WTC11 (cell line): ENCODE measurements around the gene ZFPM1. TPM values are rescaled to one million over a fixed set of nuclear protein-coding genes. Genes with fewer than 3 reads are reported as not detected.

Source experiments
- ATAC-seq: fragments of 200-7000 bp; cut with Tn5 transposase; 2 replicates; pipeline ENCODE4 v1.10.0; 2021; ENCODE audit warnings: mild to moderate bottlenecking, moderate library complexity
- CTCF ChIA-PET: fragments of 300-600 bp; sonication (Branson Sonifier 250); formaldehyde crosslinking; loops from one replicate; lab custom pipeline; 2021; ENCODE audit warnings: antibody characterized with exemption; lab: Charles Lee
- POLR2A ChIA-PET: fragments of 350-600 bp; sonication (Branson Sonifier 250); formaldehyde crosslinking; loops from one replicate; lab custom pipeline; 2021; ENCODE audit warnings: antibody characterized with exemption; lab: Charles Lee
- DNase-seq: peaks from one replicate; pipeline ENCODE4 v3.0.0; 2021; ENCODE audit warnings: low spot score
- H3K27ac Mint-ChIP-seq: 2 replicates; pipeline ENCODE4 v1.8.0; 2021; ENCODE audit warnings: mixed read lengths
- H3K27me3 Mint-ChIP-seq: 2 replicates; pipeline ENCODE4 v1.8.0; 2021; ENCODE audit warnings: low read depth, mild to moderate bottlenecking, moderate library complexity, mixed read lengths
- H3K36me3 Mint-ChIP-seq: 2 replicates; pipeline ENCODE4 v1.8.0; 2021; ENCODE audit warnings: mixed read lengths
- H3K4me1 Mint-ChIP-seq: 2 replicates; pipeline ENCODE4 v1.8.0; 2022; ENCODE audit warnings: mixed read lengths
- H3K4me3 Mint-ChIP-seq: 2 replicates; pipeline ENCODE4 v1.8.0; 2021; ENCODE audit warnings: mild to moderate bottlenecking, moderate library complexity, mixed read lengths
- H3K9me3 Mint-ChIP-seq: 2 replicates; pipeline ENCODE4 v1.8.0; 2021; ENCODE audit warnings: mixed read lengths
- ARID4B ChIP-seq: sonication (generic); formaldehyde crosslinking; IDR thresholded peaks from 2 replicates; pipeline ENCODE4 v1.8.0; 2023; ENCODE audit warnings: missing genetic modification reagents, mild to moderate bottlenecking, borderline replicate concordance
- ATF1 ChIP-seq: sonication (generic); formaldehyde crosslinking; IDR thresholded peaks from 2 replicates; pipeline ENCODE4 v1.8.1; 2023; ENCODE audit warnings: mild to moderate bottlenecking, moderate library complexity, missing genetic modification reagents
- CBFB ChIP-seq: sonication (generic); formaldehyde crosslinking; IDR thresholded peaks from 2 replicates; pipeline ENCODE4 v1.8.1; 2022; ENCODE audit warnings: mild to moderate bottlenecking, low read depth, missing genetic modification reagents
- CREM ChIP-seq: sonication (generic); formaldehyde crosslinking; IDR thresholded peaks from 2 replicates; pipeline ENCODE4 v1.8.1; 2022; ENCODE audit warnings: mild to moderate bottlenecking, missing genetic modification reagents, moderate library complexity
- CTCF ChIP-seq: fragments of 200-600 bp; IDR thresholded peaks from 2 replicates; pipeline ENCODE4 v1.8.0; 2022; ENCODE audit warnings: antibody characterized with exemption
- ELF4 ChIP-seq: sonication (generic); formaldehyde crosslinking; IDR thresholded peaks from 2 replicates; pipeline ENCODE4 v1.8.1; 2022; ENCODE audit warnings: low read depth, mild to moderate bottlenecking, moderate library complexity, missing genetic modification reagents
- HMGA2 ChIP-seq: fragments of 250-450 bp; sonication (Bioruptor Pico); IDR thresholded peaks from 2 replicates; pipeline ENCODE4 v1.4.0; 2021; ENCODE audit warnings: mild to moderate bottlenecking, moderate library complexity
- JAZF1 ChIP-seq: fragments of 250-450 bp; sonication (Bioruptor Pico); IDR thresholded peaks from 2 replicates; pipeline ENCODE4 v1.9.0; 2021; ENCODE audit warnings: moderate library complexity, mild to moderate bottlenecking, inconsistent platforms
- MAX ChIP-seq: sonication (generic); formaldehyde crosslinking; IDR thresholded peaks from 2 replicates; pipeline ENCODE4 v1.8.0; 2022; ENCODE audit warnings: mild to moderate bottlenecking, missing genetic modification reagents
- NFYB ChIP-seq: sonication (generic); formaldehyde crosslinking; conservative IDR thresholded peaks from 2 replicates; pipeline ENCODE4 v1.8.0; 2022; ENCODE audit warnings: low read depth, missing genetic modification reagents
- STAT6 ChIP-seq: sonication (generic); formaldehyde crosslinking; conservative IDR thresholded peaks from 2 replicates; pipeline ENCODE4 v1.8.1; 2023; ENCODE audit warnings: mild to moderate bottlenecking, low read depth, missing genetic modification reagents, moderate library complexity
- TEAD1 ChIP-seq: sonication (generic); formaldehyde crosslinking; IDR thresholded peaks from 2 replicates; pipeline ENCODE4 v1.8.0; 2022; ENCODE audit warnings: mild to moderate bottlenecking, missing genetic modification reagents
- ZBTB43 ChIP-seq: sonication (generic); formaldehyde crosslinking; IDR thresholded peaks from 2 replicates; pipeline ENCODE4 v1.8.1; 2023; ENCODE audit warnings: mild to moderate bottlenecking, missing genetic modification reagents
- ZNF138 ChIP-seq: sonication (generic); formaldehyde crosslinking; conservative IDR thresholded peaks from 2 replicates; pipeline ENCODE4 v1.8.1; 2022; ENCODE audit warnings: mild to moderate bottlenecking, moderate library complexity, missing genetic modification reagents
- ZNF219 ChIP-seq: sonication (generic); formaldehyde crosslinking; IDR thresholded peaks from 2 replicates; pipeline ENCODE4 v1.8.0; 2023; ENCODE audit warnings: missing genetic modification reagents, mild to moderate bottlenecking, borderline replicate concordance
- total RNA-seq: library from RNA; stranded (reverse); gene quantifications from 3 replicates; pipeline ENCODE4 v1.2.3, GENCODE V29; 2021
- TF ChIP-seq, protein P1 (sequence below): sonication (generic); formaldehyde crosslinking; IDR thresholded peaks from 2 replicates; pipeline ENCODE4 v1.8.0; 2022; ENCODE audit warnings: mild to moderate bottlenecking, missing genetic modification reagents
- TF ChIP-seq, protein P2 (sequence below): sonication (generic); formaldehyde crosslinking; IDR thresholded peaks from 2 replicates; pipeline ENCODE4 v1.8.1; 2022; ENCODE audit warnings: low read depth, missing genetic modification reagents, borderline replicate concordance
- TF ChIP-seq, protein P3 (sequence below): sonication (generic); formaldehyde crosslinking; conservative IDR thresholded peaks from 2 replicates; pipeline ENCODE4 v1.8.1; 2022; ENCODE audit warnings: mild to moderate bottlenecking, missing genetic modification reagents
- TF ChIP-seq, protein P4 (sequence below): sonication (generic); formaldehyde crosslinking; IDR thresholded peaks from 2 replicates; pipeline ENCODE4 v1.8.0; 2023; ENCODE audit warnings: missing genetic modification reagents

ZFPM1 gene
- total RNA-seq, 1 experiment from 2014 or later: 9.3 TPM

DNA sequence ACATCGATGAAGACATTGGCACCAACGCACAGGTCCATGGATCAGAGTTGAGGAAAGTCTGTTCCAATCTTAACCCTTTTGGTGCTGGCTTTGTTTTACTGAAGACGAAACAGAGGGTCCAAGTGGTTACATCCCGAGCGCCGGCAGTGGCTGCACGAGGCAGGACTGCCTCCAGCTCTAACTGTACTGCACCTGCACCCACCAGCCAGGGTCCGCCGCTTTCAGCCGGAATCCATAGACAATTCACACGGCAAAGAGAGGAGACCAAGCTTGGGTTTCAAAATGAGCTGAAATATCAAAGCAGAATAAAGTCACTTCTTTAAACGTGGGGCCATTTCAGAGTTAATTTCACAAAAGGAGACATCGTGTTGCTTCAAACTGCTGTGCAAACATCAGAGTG, 95.9 kb downstream of the ZFPM1 start:
- H3K4me3 Mint-ChIP-seq: no peak overlapping the region
- no peaks in the 10 kb centered on the region for H3K36me3 Mint-ChIP-seq
- peaks cover 3% of the 10 kb centered on the region; the same call in 1 of the 2 replicates for H3K4me1 Mint-ChIP-seq
- no peaks in the 10 kb centered on the region for H3K9me3 Mint-ChIP-seq
- no peak for TF ChIP-seq NFYB
- TF ChIP-seq, protein P1, sequence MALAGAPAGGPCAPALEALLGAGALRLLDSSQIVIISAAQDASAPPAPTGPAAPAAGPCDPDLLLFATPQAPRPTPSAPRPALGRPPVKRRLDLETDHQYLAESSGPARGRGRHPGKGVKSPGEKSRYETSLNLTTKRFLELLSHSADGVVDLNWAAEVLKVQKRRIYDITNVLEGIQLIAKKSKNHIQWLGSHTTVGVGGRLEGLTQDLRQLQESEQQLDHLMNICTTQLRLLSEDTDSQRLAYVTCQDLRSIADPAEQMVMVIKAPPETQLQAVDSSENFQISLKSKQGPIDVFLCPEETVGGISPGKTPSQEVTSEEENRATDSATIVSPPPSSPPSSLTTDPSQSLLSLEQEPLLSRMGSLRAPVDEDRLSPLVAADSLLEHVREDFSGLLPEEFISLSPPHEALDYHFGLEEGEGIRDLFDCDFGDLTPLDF (CRISPR knock-in tag): no peak
- TF ChIP-seq, protein P2, sequence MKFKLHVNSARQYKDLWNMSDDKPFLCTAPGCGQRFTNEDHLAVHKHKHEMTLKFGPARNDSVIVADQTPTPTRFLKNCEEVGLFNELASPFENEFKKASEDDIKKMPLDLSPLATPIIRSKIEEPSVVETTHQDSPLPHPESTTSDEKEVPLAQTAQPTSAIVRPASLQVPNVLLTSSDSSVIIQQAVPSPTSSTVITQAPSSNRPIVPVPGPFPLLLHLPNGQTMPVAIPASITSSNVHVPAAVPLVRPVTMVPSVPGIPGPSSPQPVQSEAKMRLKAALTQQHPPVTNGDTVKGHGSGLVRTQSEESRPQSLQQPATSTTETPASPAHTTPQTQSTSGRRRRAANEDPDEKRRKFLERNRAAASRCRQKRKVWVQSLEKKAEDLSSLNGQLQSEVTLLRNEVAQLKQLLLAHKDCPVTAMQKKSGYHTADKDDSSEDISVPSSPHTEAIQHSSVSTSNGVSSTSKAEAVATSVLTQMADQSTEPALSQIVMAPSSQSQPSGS: no peak
- no peak for TF ChIP-seq CREM
- TF ChIP-seq, protein P3, sequence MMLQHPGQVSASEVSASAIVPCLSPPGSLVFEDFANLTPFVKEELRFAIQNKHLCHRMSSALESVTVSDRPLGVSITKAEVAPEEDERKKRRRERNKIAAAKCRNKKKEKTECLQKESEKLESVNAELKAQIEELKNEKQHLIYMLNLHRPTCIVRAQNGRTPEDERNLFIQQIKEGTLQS: no peak
- TF ChIP-seq TEAD1 (CRISPR knock-in tag): no peak
- TF ChIP-seq JAZF1 (CRISPR knock-in tag): no peak
- TF ChIP-seq, all 79 proteins: peak for 0
- ATAC-seq: no peak
- CTCF ChIA-PET: interaction anchor here (1.3 to 1.4 kb wide), 2 partner anchors 12 to 111 kb away, joined by 4 read pairs; no protein-coding TSS in a partner anchor
- POLR2A ChIA-PET: no interaction called here
- DNase-seq: no peak
- Mint-ChIP-seq H3K27ac (no peak overlapping the region), H3K27me3 (peaks cover 57% of the 10 kb centered on the region)

GRCh38 chr16:88549671-88550245, 96.7 kb downstream of the ZFPM1 start:
- ChIA-PET POLR2A (no interaction called here), CTCF (interaction anchor here (0.6 to 1.3 kb wide), 2 partner anchors 10 to 112 kb away, joined by 4 to 6 read pairs; no protein-coding TSS in a partner anchor)
- Mint-ChIP-seq H3K4me1 (peaks cover 3% of the 10 kb centered on the region; the same call in 1 of the 2 replicates), H3K27ac (no peak overlapping the region), H3K4me3 (no peak overlapping the region), H3K9me3 (no peaks in the 10 kb centered on the region), H3K27me3 (peaks cover 50% of the 10 kb centered on the region), H3K36me3 (no peaks in the 10 kb centered on the region)
- ATAC-seq (no peak), DNase-seq (no peak)
- TF ChIP-seq HMGA2: no peak
- no peak for TF ChIP-seq ZNF138 (CRISPR knock-in tag)
- no peak for TF ChIP-seq ZNF219 (CRISPR knock-in tag)
- TF ChIP-seq ARID4B (CRISPR knock-in tag): no peak
- no peak for TF ChIP-seq ATF1 (CRISPR knock-in tag)
- no peak for TF ChIP-seq CBFB (CRISPR knock-in tag)
- TF ChIP-seq ZBTB43 (CRISPR knock-in tag): no peak
- TF ChIP-seq MAX: no peak
- no peak for TF ChIP-seq ELF4 (CRISPR knock-in tag)
- TF ChIP-seq, protein P4, sequence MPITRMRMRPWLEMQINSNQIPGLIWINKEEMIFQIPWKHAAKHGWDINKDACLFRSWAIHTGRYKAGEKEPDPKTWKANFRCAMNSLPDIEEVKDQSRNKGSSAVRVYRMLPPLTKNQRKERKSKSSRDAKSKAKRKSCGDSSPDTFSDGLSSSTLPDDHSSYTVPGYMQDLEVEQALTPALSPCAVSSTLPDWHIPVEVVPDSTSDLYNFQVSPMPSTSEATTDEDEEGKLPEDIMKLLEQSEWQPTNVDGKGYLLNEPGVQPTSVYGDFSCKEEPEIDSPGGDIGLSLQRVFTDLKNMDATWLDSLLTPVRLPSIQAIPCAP (CRISPR knock-in tag): no peak
- no peak for TF ChIP-seq CTCF
- TF ChIP-seq STAT6 (CRISPR knock-in tag): no peak
